Hepatic stellate cell (primary cell): ENCODE measurements around the gene TRIM28.
"Not testable (repeated sequence)": the region's sequence is repeated elsewhere in the genome, so short reads cannot be mapped to it uniquely, and the experiment has no call there.

Experiments used
- DNase-seq: peaks from one replicate; pipeline ENCODE4 v3.0.0; 2011; ENCODE audit warnings: low spot score

TRIM28 gene

DNA sequence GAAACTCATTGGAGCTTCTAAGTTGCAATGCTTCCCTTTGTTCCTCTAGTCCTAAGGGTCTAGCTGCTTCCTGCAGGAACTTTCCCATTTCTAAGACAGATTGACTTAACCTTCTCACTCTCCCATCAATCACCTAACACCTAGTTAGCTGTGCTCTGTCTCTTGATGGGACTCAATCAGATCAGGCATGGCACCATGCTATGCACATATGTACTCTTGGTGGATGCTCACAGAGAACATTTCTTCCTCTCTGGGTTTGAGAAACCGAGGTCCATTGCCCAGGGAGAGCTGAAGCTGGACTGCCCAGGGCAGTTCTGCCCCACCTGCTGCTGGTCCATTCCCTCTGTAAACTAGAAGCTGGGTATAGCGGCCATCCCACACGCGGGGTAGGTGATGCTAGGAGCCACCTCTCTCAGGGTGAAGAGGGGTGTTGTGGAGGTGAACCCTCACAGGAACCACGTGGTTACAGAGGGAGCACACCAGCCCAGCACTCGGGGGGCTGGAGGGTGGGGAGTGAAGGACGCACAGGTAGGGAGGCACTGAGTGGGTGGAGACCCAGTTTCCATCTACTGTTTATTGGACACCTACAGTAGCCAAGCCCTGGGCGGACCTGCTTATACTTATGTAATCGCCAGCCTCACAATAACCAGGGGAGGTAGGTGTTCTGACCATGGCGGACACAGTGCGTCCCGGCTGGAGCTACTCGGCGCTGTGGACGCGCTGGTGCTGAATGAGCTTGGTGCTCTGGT, 17.7 kb downstream of the TRIM28 start:
- no peak for DNase-seq

DNA sequence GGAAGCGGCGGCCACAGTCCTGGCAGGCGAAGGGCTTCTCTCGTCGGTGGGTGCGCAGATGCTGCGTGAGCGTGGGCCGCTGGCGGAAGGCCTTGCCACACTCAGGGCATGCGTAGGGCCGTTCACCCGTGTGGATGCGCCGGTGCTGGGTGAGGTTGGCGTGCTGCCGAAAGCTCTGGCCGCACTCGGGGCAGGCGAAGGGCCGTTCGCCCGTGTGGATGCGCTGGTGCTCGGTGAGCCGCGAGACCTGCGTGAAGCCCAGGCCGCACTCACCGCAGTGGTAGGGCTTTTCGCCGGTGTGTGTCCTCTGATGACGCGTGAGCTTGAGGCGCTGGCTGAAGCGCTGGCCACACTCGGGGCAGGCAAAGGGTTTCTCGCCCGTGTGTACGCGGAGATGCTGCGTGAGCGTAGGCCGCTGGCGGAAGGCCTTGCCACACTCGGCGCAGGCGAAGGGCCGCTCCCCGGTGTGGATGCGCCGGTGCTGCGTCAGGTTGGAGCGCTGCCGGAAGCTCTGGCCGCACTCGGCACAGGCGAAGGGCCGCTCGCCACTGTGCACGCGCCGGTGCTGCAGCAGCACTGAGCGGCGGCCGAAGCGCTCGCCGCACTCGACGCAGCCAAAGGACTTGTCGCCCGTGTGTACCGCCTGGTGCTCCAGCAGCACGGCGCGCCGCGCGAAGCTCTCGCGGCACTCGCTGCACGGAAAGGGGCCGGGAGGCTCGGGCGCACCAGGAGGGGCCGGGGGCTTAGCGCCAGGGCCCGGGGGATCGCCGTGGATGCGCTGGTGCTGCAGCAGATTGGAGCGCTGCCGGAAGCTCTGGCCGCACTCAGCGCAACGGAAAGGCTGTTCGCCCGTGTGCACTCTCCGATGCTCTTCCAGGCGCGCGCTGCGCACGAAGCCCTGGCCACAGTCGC, 18.5 kb downstream of the TRIM28 start:
- no peak for DNase-seq

DNA sequence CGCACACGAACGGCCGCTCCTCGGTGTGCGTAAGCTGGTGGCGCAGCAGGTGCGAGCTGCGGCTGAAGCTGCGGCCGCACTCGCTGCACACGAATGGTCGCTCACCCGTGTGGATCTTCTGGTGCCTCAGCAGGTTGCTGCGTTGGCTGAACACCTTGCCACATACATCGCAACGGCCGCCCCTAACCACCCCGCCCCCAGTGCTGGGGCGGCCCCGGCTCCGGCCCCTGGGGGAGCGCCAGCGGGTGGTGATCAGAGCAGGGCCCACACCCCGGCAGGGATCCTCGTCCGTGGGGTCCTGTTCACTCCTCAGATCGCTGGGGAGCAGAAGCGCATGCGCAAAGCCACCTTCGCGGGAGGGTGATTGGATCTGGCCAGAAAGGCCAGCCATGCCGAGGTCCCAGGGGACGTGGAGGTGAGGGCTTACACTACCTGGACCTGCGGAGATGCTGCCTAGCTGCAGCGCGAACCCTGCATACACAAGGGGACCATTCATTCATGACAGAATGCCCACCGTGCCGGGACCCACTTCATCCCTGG, 19.2 kb downstream of the TRIM28 start:
- no peak for DNase-seq

DNA sequence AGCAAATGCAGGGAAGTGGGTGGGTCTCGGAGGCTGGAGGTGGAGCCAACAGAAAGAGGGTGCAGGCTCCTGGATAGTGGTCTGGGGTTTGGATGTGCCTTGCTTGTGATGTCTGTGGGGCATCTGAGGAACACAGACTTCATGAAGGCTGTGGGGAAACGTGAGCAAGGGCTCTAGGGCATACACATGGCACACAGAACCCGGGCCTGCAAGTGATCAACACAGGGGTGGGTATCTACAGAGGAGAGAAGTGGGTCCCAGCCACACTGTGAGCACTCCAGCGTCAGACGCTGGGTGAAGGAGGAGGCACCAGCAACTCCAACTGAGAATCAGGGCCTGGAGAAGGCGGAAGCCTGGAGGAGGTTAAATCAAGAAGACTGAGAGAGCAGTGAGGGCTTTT, 20.0 kb downstream of the TRIM28 start:
- DNase-seq: no peak

DNA sequence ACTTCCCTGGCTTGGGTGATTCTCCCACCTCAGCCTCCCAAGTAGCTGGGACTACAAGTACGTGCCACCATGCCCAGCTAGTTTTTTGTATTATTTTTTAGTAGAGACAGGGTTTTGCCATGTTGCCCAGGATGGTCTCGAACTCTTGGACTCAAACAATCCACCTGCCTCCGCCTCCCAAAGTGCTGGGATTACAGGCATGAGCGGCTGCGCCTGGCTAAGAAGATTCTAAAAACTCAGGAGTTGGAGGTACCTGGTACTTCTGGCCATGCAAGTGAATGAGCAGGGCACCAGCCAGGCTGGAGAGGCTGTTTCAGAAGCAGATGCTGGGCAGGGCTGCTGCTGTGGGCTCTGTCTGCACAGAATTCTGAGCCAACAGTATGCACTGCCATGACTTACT, 23.1 kb downstream of the TRIM28 start:
- DNase-seq: no peak

DNA sequence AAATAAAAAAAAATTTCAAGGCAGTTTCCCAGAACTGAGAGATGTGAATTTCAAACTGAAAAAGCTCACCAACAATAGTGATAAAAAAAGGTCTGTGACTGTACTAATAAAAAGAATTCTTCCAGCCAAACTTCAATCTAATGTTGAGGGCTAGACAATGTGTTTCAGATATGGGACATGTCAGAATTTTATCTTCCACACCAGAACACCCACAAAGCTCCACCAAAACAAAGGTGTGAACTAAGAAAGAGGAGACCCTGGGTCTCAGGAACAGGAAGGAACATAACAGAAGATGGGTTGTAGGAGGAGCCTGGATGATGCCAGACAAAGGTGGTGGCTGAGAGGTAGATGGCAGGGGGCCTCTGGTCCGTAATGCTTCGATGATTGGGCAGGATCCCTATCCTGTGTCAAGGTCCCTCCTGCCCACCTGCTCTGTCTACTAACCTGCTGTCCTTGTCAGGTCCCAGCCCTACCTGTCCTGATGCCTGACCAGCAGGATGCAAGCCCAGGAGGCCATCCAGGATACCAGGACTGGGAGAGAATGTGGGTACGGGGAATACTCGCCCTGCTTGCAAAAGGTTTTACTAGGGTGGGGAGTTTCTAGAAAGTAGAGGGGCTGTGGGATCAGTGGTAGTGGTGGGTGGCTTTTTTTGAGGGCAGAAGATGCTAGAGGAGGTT, 24.7 kb downstream of the TRIM28 start:
- no peak for DNase-seq

DNA sequence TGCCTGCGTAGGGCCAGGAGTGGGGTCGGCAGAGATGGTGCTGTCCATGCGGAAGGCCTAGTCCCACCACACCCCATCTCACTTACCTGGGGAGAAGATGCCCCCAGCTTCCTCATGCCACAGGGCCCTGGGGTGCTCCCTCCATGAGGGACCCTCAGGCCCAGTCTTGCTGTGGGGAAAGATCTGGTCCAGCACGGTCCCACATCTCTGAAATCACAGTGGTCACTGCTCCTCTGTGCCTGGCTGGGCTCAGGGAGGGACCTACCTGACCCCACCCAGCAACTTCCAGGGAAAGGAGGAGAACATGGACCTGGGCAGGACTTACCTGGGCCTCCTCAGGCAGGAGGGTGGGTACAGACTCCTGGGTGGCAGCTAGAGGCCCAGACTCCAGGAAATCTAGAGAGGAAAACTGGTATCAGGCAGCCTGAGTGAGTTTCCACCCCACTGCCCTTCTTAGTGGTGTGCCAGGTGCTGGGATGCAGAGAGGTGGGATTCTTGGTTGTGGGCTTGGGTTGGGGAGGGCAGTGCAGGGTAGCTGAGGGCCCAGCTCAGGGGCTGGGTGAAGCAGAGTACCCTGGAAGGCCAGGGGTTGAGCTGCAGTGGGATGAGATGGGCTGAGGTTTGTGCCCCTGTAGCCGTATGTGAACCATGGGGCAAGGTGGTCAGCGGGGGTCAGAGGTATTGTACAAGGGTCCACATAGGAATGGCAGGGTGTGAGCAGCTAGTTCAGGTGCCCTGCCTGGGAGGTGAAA, 25.5 kb downstream of the TRIM28 start:
- no peak for DNase-seq

DNA sequence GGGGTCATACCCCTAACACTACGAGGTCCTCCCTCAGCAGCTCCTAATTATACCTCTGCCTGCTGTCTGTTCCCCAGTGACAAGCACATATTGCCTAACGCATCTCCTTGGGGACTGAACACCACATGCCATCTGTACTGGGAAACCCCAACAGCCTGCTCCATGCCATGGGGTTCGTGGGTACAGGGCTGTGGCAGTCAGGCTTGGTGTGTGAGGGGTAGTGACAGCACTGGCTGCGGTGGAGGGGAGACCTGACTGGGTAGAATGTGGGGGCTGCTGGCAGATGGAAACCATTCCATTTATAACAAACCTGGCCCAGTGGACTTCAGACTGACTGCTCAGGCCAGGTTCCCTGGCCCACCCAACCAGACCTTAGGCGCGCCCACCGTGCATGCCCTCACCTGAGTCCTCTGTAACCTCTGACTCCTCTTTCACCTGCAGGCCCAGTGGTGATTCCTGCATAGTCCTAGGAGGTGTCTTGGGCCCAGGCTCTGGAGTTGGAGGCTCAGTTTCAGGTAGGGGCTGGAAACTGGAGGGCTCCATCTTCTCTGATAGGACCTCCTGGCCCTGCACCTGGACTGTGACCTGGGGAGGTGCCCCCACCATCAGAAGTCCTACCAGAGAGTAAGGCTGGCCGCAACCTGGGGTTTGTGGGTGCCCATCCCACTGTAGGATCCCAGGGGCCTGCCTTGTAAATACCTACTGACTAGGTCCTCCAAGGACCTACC, 26.2 kb downstream of the TRIM28 start:
- DNase-seq: no peak

DNA sequence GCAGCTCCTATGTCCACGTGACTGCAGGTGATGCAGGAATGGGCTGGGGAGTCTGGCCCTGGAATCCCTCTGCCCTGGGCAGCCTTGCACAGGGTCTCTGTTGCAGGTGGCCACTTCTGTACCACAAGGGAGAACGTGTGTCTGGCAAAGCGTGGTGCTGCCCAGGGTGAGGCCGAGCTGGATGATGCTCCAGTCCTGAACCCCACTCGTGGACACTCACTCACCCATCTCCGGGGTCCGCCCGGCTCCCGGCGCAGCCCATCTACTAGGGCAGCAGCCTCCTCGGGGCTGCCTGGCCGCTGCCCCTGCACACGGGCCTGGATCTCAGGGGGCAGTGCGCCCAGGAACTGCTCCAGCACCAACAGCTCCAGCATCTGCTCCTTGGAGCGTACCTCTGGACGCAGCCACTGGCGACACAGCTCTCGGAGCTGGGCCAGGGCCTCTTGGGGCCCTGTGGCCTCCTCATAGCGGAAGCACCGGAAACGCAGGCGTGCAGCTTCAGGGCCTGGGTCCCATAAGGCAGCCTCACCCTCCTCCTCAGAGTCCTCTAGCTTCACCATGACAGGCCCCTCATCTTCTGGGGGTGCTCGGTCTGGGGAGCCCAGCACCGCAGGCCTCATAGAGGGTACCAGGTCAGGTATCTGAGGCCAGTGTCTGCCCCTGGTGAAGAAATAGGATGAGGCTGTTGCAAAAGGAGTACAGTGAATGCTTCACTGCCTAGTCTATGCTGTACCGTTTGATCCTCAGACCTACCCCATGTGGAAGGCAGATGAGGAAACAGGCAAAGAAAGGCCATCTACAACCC, 27.1 kb downstream of the TRIM28 start:
- no peak for DNase-seq

DNA sequence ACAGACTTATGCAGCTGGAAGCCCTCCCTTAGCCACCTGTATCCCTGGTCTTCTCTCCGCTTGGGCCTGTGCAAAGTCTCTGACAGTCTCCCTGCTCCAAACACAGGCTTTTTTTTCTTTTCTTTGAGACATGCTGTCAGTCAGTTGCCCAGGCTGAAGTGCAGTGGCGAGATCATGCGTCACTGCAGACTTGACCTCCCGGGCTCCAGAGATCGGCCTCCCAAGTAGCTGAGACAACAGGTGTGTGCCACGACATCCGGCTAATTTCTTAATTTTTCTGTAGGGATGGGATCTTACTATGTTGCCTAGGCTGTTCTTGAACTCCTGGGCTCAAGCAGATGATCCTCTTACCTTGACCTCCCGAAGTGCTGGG, 27.7 kb downstream of the TRIM28 start:
- no peak for DNase-seq

DNA sequence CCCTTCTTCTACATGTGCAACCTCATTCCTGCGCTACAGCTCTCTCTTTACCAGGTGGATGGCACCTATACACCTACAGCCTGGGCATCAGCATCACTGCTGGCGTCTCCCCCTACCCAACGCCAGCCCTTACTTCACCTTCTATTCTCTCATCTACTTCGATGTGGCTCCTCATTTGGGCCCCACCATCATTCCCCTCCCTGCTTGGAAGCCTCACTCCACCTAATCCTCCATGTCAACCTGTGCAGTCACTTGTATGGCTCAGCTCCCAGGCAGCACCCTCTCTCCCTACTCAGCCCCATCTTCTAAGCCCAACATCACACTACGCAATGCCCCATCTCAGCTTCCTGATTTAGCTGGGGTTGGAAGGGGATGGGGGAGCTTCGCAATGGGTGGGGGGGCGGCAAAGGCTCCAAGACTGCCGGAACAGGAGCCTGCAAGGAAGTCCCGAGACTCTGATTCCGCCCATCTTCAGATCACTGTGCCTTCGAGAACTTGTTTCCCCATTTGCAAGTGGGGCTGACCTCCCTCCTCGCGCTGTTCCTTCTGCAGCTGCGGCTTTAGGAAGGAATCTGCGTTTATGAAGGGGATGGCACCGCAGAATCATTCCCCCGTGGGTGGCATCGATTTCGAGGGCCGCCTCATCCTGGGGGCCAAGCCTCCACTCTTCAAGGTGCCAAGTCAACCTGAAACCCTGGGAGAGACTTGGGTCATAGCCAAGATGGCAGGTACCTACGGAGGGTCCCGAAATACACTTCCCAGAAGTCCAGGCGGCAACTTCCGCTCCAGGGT, 28.4 kb downstream of the TRIM28 start:
- no peak for DNase-seq

DNA sequence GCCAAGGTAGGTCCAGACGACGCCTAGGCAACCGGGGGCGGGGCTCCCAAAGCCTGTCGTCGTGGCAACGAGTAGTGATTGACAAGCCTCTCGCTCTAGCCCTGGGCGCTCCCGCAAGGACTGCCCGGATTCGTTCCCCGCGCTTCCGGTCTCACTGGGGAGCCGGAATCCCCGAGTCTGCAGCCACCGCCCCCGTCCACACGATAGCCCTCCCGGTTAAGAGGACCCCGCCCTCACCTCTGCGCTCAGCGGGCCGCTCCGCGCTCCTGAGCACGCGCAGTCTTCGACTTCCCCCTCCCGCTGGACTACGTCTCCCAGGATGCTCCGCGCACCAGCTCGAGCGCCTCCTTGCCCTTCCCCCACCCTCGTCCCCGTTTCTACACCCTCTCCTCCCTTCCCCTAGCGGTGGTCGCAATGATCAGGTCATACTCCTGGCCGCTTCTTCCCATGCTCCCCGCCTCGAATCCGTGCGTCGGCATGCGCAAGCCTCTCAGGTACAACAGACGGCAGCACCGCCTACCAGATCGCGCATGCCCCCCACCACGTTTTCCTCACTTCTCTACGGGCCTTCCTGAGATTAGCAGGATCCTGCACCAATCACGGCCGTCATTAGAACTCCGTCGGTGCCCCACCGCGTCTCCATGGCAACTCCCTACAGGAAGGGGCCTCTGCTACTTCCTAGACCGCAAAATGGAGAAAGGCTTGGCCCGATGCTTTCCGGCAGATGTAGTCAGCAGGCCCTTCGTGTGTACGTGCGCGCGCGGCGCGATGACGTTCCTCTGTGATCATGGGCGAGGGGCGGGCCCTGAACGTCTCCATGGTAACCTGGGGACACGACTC, 29.2 kb downstream of the TRIM28 start, which contains the start of gene MZF1:
Gene MZF1, minus strand, starts transcription at position 518 of the 840 bp plus-strand sequence. CDS start 1,946 bp downstream, outside the sequence.
- DNase-seq: peak; percentile 99

DNA sequence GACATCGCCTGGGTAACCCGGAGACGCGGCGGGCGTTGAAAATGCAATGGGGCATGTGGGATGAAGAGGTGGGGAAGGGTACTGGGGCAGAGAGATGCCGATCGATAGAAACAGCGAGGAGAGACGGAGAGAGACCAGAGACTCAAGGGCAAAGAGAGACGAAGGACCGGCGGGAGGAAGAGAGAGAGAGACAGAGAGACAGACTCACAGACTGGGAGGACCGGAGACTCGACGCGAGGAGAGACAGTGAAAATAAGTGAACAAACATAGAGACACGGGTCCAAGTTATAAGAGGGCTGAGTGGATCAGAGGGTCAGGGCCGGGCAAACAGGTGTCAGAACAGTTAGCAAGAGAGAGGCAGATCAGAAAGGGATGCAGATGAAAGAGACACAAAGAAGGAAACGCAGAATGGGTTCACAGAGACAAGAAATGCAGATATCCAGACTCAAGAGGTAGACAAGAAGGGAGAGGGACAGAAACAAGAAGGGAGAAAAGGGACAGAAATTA, 29.8 kb downstream of the TRIM28 start:
- no peak for DNase-seq

DNA sequence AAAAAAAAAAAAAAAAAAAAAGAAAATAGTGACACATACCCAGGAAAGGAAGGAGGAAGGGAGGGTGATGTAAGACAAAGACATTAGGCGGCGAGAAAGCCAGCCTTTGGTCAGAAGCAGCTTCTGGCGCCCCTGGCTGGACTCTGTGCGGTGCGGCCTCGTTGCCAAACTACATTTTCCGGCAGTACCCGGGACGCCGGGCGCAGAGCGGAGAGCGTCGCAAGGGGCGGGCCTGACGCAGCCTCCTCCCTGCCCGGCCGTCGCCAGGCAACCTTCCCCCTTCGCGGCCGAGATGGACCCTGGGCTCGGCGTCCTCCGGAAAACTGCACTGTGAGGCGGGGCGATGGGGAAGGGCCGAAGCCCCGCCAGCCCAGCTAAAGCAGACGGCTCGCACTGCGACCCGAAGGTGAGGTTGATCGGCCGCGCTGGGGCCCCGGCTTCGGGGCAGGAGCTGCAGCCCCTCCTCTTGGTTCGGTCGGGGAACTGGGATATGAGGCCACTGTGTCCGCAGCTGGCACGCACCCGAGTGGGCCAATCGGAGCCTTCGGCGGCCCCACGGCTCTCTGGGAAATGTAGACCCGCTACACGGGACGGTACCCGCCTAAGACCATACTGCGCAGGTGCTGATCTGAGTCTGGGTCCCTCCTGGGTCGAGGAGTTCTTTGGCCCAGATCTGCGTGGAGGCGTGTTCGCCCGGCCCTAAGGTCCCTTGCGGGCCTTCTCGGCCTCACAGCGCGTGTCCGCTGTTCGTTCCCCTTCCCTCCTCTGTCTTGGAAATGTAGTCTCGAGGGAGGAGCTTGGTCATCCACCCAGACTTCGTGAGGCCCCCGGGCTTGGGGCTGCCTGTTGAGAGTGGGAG, 31.5 kb downstream of the TRIM28 start:
- DNase-seq: peak; percentile 91

DNA sequence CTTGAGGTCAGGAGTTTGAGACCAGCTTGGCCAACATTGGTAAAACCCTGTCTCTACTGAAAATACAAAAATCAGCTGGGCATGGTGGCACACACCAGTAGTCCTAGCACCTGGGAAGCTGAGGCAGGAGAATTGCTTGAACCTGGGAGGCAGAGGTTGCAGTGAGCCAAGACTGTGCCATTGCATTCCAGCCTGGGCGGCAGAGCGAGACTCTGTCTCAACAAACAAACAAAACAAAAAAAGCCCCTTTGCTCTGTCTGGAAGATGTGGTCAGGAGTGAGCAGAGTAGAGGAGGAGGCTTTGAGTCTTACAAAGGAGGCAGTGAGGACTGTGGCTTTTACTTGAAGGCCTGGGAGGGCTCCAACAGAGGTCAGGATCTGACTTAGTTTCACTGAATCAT, 33.7 kb downstream of the TRIM28 start:
- not testable (repeated sequence) for DNase-seq

DNA sequence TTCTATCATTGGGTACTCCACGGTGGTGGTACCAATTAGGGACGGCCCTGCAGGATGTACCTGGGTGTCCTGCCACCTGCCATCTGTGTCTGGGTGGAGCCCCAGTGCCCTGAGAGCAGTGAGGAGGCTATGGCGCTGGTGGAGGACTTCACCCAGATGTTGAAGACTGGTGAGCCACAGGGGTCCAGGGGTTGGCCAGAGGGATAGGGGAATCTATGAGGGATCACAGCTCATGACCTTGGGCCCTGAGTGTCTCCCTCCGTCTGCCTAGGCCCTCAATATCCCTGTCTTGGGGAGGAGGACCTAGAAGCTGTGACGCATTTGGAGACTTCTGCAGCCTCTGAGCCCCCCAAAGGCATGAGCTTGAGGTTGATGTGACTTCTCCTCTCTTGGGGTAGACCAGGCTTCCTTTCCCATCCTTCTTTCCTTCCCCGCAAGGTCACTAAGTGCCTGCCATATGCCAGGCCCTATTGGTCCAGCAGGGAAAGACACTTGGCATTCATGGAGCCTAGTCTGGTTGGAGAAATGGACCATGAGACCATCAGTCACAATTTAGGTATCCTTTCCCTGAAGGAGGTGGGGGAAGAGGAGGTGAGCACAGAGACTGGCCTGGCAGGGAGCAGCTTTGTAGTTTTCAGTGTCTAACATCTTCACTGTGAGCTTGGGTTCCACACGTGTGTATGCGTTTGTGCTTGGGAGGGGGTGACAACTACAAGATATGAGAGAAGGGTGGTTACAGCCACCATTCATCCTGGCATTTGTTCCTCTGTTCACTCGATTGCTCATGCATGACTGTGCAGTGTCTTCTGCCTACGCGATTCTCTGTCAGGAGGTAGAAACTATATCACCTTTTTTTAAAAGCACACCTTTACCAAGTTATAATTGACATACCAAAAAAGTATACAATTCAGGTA, 34.4 kb downstream of the TRIM28 start:
- DNase-seq: no peak
